Astrocyte of the cerebellum (primary cell): ENCODE measurements around the gene ALKBH8.

Experiments used
- DNase-seq: peaks from one replicate; pipeline ENCODE4 v3.0.0-alpha.2; 2011; ENCODE audit warnings: low read depth
- H3K4me3 ChIP-seq: 2 replicates; pipeline ENCODE4 v1.5.1; 2011; ENCODE audit warnings: mild to moderate bottlenecking, low read depth, low read length, moderate library complexity
- in situ Hi-C: cut with HindIII; loops from 2 replicates; pipeline ENCODE4 v1.10.0; 2017; ENCODE audit warnings: low sequenced_read_pairs
- TF ChIP-seq, protein P1 (sequence below): IDR thresholded peaks from 2 replicates; pipeline ENCODE4 v1.5.1; 2012; ENCODE audit warnings: low read length, low read depth, moderate library complexity, mild to moderate bottlenecking; ENCODE audit errors: missing control alignments

Gene ALKBH8

DNA sequence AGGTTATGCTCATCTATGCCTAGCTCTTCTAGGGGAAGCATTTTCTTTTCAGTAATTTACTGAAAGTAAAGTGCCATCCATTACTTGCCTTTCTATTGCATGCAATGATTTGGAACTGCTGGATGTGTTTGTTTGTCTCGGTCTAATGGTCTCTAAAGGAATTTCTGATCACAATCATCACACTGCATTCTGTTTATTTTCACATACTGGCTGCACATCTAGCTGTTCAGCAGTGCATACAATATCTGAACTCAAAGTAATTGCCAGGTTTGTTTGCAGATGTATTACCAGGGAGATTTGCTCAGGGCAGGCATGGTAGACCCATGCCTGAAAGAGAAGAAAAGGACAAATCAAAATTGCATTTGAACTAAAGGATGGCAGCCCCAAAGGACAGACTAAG lies 71.5 kb downstream of the ALKBH8 start:
- H3K4me3 ChIP-seq = no peak overlapping the region
- no peak for DNase-seq
- TF ChIP-seq, protein P1, sequence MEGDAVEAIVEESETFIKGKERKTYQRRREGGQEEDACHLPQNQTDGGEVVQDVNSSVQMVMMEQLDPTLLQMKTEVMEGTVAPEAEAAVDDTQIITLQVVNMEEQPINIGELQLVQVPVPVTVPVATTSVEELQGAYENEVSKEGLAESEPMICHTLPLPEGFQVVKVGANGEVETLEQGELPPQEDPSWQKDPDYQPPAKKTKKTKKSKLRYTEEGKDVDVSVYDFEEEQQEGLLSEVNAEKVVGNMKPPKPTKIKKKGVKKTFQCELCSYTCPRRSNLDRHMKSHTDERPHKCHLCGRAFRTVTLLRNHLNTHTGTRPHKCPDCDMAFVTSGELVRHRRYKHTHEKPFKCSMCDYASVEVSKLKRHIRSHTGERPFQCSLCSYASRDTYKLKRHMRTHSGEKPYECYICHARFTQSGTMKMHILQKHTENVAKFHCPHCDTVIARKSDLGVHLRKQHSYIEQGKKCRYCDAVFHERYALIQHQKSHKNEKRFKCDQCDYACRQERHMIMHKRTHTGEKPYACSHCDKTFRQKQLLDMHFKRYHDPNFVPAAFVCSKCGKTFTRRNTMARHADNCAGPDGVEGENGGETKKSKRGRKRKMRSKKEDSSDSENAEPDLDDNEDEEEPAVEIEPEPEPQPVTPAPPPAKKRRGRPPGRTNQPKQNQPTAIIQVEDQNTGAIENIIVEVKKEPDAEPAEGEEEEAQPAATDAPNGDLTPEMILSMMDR = no peak
- in situ Hi-C loops = no loop called here

DNA sequence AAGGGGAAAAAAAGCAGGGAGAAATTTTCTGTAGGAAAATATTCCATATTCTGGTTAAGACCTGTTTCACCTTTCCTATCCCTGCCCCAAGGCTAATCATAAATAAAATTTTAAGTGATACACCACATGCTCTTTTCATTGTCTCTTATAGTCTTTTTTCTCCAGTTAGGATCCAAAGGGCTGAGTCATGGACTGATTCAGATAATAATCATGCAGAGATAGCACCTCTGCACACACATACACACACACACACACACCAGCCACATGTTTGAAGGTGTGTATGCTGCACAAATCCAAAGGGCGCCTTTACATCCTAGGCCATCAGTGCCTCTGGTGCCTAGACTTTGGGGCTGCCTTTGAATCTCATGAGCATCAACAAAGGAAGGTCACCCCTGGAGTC lies 72.4 kb downstream of the ALKBH8 start:
- H3K4me3 ChIP-seq = no peak overlapping the region
- TF ChIP-seq, protein P1 = no peak
- no peak for DNase-seq
- in situ Hi-C loops = no loop called here

DNA sequence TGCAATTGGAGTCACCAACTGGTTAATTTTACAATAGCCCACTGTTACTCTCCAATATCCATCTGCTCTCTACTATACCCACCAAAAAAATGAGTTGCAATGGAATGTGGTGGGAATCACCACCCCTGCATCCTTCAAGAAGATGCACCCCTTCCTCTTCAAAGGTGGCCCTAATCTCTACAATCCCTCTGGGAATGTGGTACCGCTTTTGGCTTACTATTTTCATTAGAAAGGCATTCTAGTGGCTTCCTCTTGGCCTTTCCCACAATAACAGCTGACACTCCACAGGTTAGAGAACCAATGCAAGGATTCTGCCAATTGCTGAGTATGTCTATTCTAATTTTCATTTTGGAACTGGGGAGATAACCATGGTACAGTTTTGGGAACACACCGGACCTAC lies 74.7 kb downstream of the ALKBH8 start:
- DNase-seq = no peak
- in situ Hi-C loops = no loop called here
- TF ChIP-seq, protein P1 = no peak
- H3K4me3 ChIP-seq = no peak overlapping the region

DNA sequence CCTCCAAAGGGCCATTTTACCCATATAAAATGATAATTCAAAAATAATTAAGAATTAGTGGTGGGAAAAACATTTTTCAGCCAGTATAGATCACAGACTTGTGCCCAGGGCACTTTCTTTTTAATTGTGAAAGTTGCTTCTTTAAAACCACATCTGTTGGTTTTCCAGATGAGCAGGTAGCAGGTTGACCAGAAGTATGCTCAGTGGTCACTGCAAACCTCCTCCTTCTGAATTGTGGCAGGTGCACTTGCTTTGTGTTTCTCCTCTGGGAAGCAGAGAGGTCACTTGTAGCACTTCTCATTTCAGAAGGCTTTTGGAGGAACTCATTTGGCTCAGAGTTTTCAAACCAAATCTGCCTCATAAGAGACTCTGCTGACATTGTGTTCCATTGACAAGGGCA lies 83.3 kb downstream of the ALKBH8 start:
- no peak overlapping the region for H3K4me3 ChIP-seq
- no peak for DNase-seq
- TF ChIP-seq, protein P1 = no peak
- in situ Hi-C loops = no loop called here

DNA sequence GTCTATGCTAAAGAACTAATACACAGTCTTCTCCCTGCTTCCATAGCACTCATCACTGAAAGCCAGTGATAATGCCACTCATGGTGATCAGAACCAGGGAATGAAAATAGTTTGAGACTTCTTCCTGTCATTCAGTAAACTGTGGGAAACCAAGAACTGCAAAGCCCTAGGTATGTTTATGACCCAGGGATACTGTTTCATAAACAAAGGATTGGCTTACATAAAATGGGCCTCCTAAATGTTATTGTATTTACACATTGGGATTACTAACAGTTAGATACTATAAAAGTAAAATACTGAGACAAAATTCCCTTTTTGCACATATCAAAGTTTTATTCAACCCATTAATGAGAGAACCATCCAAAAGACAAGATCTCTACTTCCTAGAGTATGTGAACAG lies 86.6 kb downstream of the ALKBH8 start:
- TF ChIP-seq, protein P1 = no peak
- in situ Hi-C loops = no loop called here
- DNase-seq = no peak
- H3K4me3 ChIP-seq = no peak overlapping the region

DNA sequence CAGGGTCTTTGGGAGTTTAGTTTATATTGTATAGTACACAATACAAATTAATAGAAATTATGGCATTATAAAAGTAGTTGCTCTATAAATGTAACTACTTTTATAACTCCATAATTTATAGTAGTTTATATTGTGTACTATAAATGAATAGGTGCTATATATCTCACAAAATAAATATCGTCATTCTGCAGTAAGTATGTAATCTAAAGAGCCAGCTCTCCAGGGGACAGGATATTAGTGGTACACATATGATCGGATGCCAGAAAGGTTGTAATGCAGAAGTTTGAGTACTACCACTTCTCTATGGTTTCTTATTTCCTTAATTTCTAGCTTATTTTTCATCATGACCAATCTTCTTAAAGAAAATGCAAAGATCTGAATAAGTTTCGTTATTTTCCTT lies 87.7 kb downstream of the ALKBH8 start:
- in situ Hi-C loops = no loop called here
- no peak overlapping the region for H3K4me3 ChIP-seq
- DNase-seq = no peak
- TF ChIP-seq, protein P1 = no peak

DNA sequence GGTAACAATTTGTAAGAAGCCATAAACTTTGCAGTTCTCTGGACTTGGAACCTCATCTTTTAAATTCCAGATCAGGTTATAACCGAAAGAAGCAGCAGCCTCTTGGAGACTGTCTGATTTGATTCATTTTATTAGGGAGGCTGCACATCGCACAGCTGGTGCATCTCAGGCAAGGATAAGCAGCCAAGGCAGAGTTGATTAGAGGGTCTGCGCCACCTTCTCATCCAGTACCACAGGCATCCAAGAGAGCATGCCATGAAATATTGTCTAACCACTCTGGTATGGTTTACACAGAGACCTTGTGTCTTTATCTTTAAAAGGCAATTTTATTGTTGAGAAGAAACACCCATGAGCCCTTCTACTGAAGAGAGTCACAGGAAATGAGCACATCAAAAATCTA lies 91.7 kb downstream of the ALKBH8 start:
- TF ChIP-seq, protein P1 = no peak
- no peak for DNase-seq
- in situ Hi-C loops = no loop called here
- H3K4me3 ChIP-seq = no peak overlapping the region
